HepG2 (cell line): ENCODE data around the gene TBL3.

Experiments
- SIN3A ChIP-seq: IDR thresholded peaks from 2 replicates; pipeline ENCODE4 v1.6.1; 2011; ENCODE audit warnings: low read depth, mild to moderate bottlenecking, control low read depth, low read length, borderline replicate concordance
- SKI ChIP-seq: fragments of 450-650 bp; IDR thresholded peaks from one replicate; pipeline ENCODE4 v1.6.1; 2018; ENCODE audit warnings: mild to moderate bottlenecking; ENCODE audit not compliant: partially characterized antibody
- ZFY ChIP-seq: sonication (generic); formaldehyde crosslinking; IDR thresholded peaks from 2 replicates; pipeline ENCODE4 v1.4.0; 2020; ENCODE audit warnings: missing genetic modification reagents
- ZNF121 ChIP-seq: sonication (generic); formaldehyde crosslinking; IDR thresholded peaks from 2 replicates; pipeline ENCODE4 v1.5.0; 2020; ENCODE audit warnings: mild to moderate bottlenecking, missing genetic modification reagents
- TF ChIP-seq, protein P1 (sequence below), 2 experiments: IDR thresholded peaks; 2 replicates each; pipeline ENCODE4 v1.6.1; 2011 to 2012; ENCODE audit warnings: low read length in 2 of 2, borderline replicate concordance in 1 of 2, low read depth in 1 of 2, mild to moderate bottlenecking in 1 of 2, moderate library complexity in 1 of 2

DNA sequence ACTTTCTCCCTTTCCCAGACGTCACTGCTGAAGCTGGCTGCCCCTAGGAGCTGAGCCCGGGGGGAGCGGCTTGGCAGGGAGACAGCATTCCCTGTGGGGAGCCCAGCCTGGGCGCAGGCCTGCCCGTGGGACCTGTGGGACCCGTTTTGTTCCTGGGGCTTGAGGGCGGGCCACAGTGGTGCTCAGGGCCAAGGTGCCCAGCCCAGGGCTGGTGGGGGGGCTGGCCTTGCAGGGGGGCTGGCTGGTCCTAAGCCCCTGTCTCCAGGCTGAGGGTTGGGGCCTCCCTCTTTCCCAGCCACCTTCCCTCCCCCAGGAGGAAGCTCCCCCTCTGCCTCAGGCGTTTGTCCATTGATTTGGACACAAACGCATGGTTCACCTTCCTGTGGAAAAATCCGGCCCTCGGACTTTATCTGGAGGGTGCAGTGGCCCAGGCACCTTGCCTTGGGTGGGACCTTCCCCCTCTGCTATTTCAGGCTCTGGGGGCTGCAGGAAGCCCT lies 59.3 kb downstream of the TBL3 start:
- TF ChIP-seq SIN3A = no peak
- TF ChIP-seq, protein P1, sequence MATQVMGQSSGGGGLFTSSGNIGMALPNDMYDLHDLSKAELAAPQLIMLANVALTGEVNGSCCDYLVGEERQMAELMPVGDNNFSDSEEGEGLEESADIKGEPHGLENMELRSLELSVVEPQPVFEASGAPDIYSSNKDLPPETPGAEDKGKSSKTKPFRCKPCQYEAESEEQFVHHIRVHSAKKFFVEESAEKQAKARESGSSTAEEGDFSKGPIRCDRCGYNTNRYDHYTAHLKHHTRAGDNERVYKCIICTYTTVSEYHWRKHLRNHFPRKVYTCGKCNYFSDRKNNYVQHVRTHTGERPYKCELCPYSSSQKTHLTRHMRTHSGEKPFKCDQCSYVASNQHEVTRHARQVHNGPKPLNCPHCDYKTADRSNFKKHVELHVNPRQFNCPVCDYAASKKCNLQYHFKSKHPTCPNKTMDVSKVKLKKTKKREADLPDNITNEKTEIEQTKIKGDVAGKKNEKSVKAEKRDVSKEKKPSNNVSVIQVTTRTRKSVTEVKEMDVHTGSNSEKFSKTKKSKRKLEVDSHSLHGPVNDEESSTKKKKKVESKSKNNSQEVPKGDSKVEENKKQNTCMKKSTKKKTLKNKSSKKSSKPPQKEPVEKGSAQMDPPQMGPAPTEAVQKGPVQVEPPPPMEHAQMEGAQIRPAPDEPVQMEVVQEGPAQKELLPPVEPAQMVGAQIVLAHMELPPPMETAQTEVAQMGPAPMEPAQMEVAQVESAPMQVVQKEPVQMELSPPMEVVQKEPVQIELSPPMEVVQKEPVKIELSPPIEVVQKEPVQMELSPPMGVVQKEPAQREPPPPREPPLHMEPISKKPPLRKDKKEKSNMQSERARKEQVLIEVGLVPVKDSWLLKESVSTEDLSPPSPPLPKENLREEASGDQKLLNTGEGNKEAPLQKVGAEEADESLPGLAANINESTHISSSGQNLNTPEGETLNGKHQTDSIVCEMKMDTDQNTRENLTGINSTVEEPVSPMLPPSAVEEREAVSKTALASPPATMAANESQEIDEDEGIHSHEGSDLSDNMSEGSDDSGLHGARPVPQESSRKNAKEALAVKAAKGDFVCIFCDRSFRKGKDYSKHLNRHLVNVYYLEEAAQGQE (IDR thresholded peaks at IDR 0.05; ENCODE audit: borderline replicate concordance in 1 of 2, low read depth in 1 of 2, low read length in 2 of 2) = no peak
- TF ChIP-seq ZNF121 (CRISPR knock-in tag) = no peak
- TF ChIP-seq SKI = no peak
- no peak for TF ChIP-seq ZFY (CRISPR knock-in tag)
